A673 (cell line): ENCODE measurements around the gene LPCAT1.

Experiments used
- EZH2 ChIP-seq: fragments of 200-600 bp; sonication (generic); IDR thresholded peaks from 2 replicates; pipeline ENCODE4 v1.6.1; 2017; ENCODE audit warnings: borderline replicate concordance, low read depth, mild to moderate bottlenecking, mixed read lengths, antibody characterized with exemption, low read length; ENCODE audit not compliant: poor library complexity, severe bottlenecking
- TF ChIP-seq, protein P1 (sequence below): fragments of 300-800, 200-600 bp; sonication (generic); conservative IDR thresholded peaks from 2 replicates; pipeline ENCODE4 v1.5.1; 2017; ENCODE audit warnings: low read depth, mild to moderate bottlenecking, antibody characterized with exemption, low read length, moderate library complexity, mixed read lengths

GRCh38 chr5:1468629-1469527, 54.9 kb downstream of the LPCAT1 start:
- TF ChIP-seq EZH2, result no peak
- TF ChIP-seq, protein P1, sequence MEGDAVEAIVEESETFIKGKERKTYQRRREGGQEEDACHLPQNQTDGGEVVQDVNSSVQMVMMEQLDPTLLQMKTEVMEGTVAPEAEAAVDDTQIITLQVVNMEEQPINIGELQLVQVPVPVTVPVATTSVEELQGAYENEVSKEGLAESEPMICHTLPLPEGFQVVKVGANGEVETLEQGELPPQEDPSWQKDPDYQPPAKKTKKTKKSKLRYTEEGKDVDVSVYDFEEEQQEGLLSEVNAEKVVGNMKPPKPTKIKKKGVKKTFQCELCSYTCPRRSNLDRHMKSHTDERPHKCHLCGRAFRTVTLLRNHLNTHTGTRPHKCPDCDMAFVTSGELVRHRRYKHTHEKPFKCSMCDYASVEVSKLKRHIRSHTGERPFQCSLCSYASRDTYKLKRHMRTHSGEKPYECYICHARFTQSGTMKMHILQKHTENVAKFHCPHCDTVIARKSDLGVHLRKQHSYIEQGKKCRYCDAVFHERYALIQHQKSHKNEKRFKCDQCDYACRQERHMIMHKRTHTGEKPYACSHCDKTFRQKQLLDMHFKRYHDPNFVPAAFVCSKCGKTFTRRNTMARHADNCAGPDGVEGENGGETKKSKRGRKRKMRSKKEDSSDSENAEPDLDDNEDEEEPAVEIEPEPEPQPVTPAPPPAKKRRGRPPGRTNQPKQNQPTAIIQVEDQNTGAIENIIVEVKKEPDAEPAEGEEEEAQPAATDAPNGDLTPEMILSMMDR, result no peak
